ENCODE measurements around the gene FREY1. TPM values are rescaled to one million over a fixed set of nuclear protein-coding genes. Genes with fewer than 3 reads are reported as not detected.

FREY1 gene
- total and polyA plus RNA-seq, 9 of the 15 experiments (the other 6 are each of a cell fraction or from before 2014, with no cell fraction given), result 0.25 to 1.5 (median 1.1) TPM; not detected in 5

DNA sequence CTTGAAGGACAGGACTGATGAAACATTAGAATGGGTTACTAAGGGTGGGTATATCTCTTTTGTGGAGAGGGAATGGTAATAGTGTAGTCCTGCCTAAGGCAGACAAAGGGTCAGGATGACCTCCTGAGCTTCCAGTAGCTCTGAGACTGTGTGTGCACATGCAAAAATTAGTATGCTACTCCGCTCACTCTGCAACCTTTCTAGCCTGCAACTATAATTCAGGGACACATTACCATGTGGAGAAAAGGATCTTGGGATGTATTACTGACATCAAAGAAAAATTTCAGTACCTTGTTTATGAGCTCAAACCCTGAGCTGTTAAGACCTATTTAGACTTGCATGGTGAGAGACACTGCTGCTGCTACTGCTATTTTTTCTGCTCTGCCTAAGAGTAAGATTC lies 40.8 kb upstream of the FREY1 start (continued):
- TF ChIP-seq HMGN3 (IDR thresholded peaks at IDR 0.05; ENCODE audit: borderline replicate concordance, extremely low read depth, insufficient read length, low read depth, low read length) (no peak), ZNF217 (CRISPR knock-in tag; IDR thresholded peaks at IDR 0.05) (no peak), NFIX (CRISPR knock-in tag; IDR thresholded peaks at IDR 0.05; ENCODE audit: low read depth) (no peak), ZNF224 (CRISPR knock-in tag; IDR thresholded peaks at IDR 0.05) (no peak)
- TF ChIP-seq, protein P1, sequence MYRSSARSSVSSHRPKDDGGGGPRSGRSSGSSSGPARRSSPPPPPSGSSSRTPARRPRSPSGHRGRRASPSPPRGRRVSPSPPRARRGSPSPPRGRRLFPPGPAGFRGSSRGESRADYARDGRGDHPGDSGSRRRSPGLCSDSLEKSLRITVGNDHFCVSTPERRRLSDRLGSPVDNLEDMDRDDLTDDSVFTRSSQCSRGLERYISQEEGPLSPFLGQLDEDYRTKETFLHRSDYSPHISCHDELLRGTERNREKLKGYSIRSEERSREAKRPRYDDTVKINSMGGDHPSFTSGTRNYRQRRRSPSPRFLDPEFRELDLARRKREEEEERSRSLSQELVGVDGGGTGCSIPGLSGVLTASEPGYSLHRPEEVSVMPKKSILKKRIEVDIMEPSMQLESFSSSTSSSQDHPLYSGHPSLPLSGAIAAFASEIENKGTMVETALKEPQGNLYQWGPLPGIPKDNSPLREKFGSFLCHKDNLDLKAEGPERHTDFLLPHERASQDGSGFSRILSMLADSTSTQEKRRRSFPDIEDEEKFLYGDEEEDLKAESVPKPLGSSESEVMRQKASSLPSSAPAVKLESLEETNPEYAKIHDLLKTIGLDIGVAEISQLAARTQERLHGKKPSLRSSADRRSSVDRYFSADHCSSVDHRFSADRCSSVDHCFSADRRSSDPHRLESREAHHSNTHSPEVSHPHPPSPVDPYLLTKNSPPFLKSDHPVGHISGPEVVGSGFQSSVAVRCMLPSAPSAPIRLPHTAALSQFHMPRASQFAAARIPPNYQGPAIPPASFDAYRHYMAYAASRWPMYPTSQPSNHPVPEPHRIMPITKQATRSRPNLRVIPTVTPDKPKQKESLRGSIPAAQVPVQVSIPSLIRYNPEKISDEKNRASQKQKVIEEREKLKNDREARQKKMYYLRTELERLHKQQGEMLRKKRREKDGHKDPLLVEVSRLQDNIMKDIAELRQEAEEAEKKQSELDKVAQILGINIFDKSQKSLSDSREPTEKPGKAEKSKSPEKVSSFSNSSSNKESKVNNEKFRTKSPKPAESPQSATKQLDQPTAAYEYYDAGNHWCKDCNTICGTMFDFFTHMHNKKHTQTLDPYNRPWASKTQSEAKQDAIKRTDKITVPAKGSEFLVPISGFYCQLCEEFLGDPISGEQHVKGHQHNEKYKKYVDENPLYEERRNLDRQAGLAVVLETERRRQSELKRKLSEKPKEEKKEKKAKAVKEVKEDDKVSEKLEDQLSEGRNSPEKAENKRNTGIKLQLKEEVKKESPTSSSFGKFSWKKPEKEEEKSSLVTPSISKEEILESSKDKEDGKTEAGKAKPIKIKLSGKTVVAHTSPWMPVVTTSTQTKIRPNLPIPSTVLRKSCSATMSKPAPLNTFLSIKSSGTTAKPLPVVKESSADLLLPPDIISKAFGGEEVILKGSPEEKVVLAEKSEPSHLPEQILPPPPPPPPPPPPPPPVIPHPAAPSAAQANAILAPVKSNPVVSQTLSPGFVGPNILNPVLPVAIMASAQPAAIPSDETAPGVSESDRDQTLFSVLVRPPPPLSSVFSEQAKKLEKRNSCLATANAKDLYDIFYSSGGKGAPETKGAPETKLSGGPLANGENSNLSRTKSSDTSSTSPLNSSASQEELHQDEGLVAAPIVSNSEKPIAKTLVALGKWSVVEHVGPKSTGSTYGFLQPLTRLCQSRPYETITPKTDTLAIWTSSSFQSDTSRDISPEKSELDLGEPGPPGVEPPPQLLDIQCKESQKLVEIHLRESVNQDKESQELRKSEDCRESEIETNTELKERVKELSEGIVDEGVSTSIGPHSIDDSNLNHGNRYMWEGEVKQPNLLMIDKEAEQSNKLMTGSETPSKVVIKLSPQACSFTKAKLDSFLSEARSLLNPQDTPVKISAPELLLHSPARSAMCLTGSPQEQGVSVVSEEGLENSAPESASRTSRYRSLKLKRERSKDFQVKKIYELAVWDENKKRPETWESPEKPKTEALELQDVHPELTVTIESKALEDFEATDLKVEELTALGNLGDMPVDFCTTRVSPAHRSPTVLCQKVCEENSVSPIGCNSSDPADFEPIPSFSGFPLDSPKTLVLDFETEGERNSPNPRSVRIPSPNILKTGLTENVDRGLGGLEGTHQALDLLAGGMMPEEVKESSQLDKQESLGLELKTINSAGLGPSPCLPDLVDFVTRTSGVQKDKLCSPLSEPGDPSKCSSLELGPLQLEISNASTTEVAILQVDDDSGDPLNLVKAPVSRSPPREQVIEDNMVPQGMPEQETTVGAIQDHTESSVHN (IDR thresholded peaks at IDR 0.05; ENCODE audit: borderline replicate concordance in 1 of 2, low read depth in 1 of 2), result no peak

Measured in K562 (cell line).